ENCODE measurements around the gene HCN4. TPM values are rescaled to one million over a fixed set of nuclear protein-coding genes. Genes with fewer than 3 reads are reported as not detected.

HCN4 gene
- total RNA-seq, 2 donors from 2014 or later, result 6.9 to 45.3 TPM

DNA sequence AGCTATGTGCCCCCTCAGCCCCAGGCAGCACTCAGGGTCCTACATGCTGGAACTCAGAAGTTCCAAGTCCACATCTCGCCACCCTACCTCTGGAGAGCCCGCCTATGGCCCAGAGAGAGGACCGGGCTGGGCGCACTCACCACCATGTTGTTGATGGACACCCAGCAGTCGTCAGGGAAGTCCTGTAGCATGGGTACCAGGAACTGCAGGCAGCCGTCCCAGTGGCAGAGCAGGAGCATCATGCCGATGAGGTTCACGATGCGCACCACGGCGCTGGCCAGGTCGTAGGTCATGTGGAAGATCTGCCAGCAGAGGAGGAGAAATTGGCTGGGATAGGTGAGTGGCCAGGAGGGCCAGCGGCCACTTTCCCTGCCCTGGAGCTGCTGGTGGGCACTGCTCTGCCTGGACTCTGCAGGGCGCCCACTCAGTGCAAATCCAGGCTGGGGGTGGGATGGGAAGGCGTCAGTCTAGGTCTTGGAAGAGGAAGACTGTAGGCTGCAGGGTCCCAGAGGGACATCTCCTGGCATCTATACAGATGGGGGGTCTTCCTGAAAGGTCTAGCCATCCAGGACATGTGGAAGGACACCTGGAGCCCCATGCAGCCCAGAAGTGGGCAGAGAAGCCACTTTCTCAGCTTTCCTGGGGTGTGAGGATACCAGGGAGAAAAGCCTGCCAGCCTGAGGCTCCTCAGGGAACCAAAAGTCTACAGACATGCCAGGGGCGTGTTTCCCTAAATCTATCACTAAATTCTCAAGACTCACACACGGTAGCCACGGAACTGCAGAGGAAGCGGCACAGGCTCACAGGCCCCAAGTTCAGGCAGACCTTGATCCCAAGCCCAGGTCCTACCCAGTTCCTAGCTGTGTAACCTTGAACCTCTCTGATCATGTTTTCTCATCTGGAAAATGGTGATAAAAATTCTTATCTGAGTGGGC lies 36.5 kb downstream of the HCN4 start:
- TF ChIP-seq CTCF (IDR thresholded peaks at IDR 0.05), result no peak
- DNase-seq (ENCODE audit: low spot score), result no peak

DNA sequence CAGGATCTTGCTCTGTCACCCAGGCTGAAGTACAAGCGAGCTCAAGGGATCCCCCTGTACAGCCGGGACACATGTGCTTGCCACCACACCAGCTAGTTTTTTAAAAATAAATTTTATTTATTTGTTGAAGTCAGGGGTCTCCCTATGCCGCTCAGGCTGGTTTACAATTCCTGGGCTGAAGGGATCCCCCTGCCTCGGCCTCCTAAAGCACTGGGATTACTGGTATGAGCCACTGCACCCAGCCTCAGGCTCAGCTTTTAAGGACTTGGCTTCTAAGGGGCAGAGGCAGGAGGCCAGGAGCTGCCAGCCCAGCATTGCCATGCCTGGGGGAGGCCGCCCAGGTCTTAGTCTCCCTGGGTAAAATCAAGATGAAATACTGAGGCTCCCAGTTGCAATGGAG lies 37.3 kb downstream of the HCN4 start:
- Histone ChIP-seq H3K4me1 (peaks cover 0 to 14% of the 10 kb centered on the region in 2 donors), H3K27me3 (no peaks in the 10 kb centered on the region), H3K36me3 (peaks cover 4% of the 10 kb centered on the region), H3K27ac (no peak overlapping the region), H3K9me3 (no peaks in the 10 kb centered on the region), H3K4me3 (no peak overlapping the region)
- TF ChIP-seq CTCF (IDR thresholded peaks at IDR 0.05), result no peak
- DNase-seq (ENCODE audit: low spot score), result no peak

More for the DNA sequence above, 36.5 kb downstream of the HCN4 start:
- no peak overlapping the region for H3K4me3 ChIP-seq
- no peaks in the 10 kb centered on the region for H3K9me3 ChIP-seq
- no peaks in the 10 kb centered on the region for H3K27me3 ChIP-seq
- H3K36me3 ChIP-seq, result peaks cover 4% of the 10 kb centered on the region
- H3K27ac ChIP-seq, result no peak overlapping the region
- peaks cover 0 to 14% of the 10 kb centered on the region in 2 donors for H3K4me1 ChIP-seq

- no peak overlapping the region for H3K4me3 ChIP-seq
- peaks cover 0 to 18% of the 10 kb centered on the region in 2 donors for H3K4me1 ChIP-seq
- H3K36me3 ChIP-seq, result peaks cover 4% of the 10 kb centered on the region
- no peaks in the 10 kb centered on the region for H3K9me3 ChIP-seq
- no peaks in the 10 kb centered on the region for H3K27me3 ChIP-seq
- no peak overlapping the region for H3K27ac ChIP-seq
- no peak for DNase-seq (ENCODE audit: low spot score)
- TF ChIP-seq CTCF (IDR thresholded peaks at IDR 0.05), result no peak
Measured at GRCh38 chr15:73330206-73331051, 38.3 kb downstream of the HCN4 start.

- H3K27me3 ChIP-seq, result no peaks in the 10 kb centered on the region
- no peak for DNase-seq (ENCODE audit: low spot score)
Measured at GRCh38 chr15:73329501-73330200, 39.1 kb downstream of the HCN4 start.

More at GRCh38 chr15:73329501-73330200, 39.1 kb downstream of the HCN4 start:
- Histone ChIP-seq H3K27ac (no peak overlapping the region), H3K4me1 (peaks cover 0 to 18% of the 10 kb centered on the region in 2 donors), H3K36me3 (peaks cover 4% of the 10 kb centered on the region), H3K9me3 (no peaks in the 10 kb centered on the region), H3K4me3 (no peak overlapping the region)
- TF ChIP-seq CTCF (IDR thresholded peaks at IDR 0.05), result no peak

Data from right atrium auricular region (tissue), 2 donors.